Adrenal gland (tissue), 5 donors: ENCODE measurements around the gene SMTNL2.

Experiments used
- CTCF ChIP-seq, 6 experiments: fragments of 450-650 bp in 4 of 6; fragments of 200-600 bp in 2 of 6; sonication (generic) in 1 of 6; IDR thresholded peaks; 1 replicate in 5 of 6; 2 replicates in 1 of 6; pipeline versions ENCODE4 v1.5.1 to v1.8.0; 2016 to 2021; ENCODE audit warnings: antibody characterized with exemption in 6 of 6, mild to moderate bottlenecking in 2 of 6, moderate library complexity in 1 of 6
- POLR2A ChIP-seq, 2 donors: fragments of 450-650 bp; IDR thresholded peaks; one replicate each; pipeline ENCODE4 v1.6.1; 2017; ENCODE audit warnings: antibody characterized with exemption in 2 of 2, mild to moderate bottlenecking in 2 of 2, moderate library complexity in 1 of 2
- donor health status: DM: no; HTN: no; CAD: no.

- TF ChIP-seq CTCF (IDR thresholded peaks at IDR 0.05), result no peak
- no peak for TF ChIP-seq POLR2A (IDR thresholded peaks at IDR 0.05)
Observed at GRCh38 chr17:4576161-4576558, 8.2 kb upstream of the SMTNL2 start.
